DND-41 (cell line): ENCODE results near the gene PCLO.

ENCODE experiments used
- CTCF ChIP-seq: IDR thresholded peaks from 2 replicates; pipeline ENCODE4 v1.5.1; 2012; ENCODE audit warnings: borderline replicate concordance, low read length, moderate library complexity, mild to moderate bottlenecking; ENCODE audit not compliant: poor library complexity, severe bottlenecking; ENCODE audit errors: extremely low read depth
- EZH2 ChIP-seq: IDR thresholded peaks from 3 replicates; pipeline ENCODE4 v1.6.1; 2012; ENCODE audit warnings: borderline replicate concordance, low read depth, mild to moderate bottlenecking, moderate library complexity, low read length, inconsistent platforms; ENCODE audit not compliant: severe bottlenecking

- TF ChIP-seq CTCF: no peak
- TF ChIP-seq EZH2: no peak
Observed at GRCh38 chr7:83053965-83054364, 108.7 kb downstream of the PCLO start.
